Dendritic cell treated with granulocyte-macrophage colony-stimulating factor and Interleukin-4, amounts not matched to agents 40 ng/mL and 50 ng/mL, for 4 days (primary cell): ENCODE measurements around the gene TTC31.

ENCODE experiments used
- H3K27ac Mint-ChIP-seq: one replicate; pipeline ENCODE4 v1.8.0; 2022; ENCODE audit warnings: mild to moderate bottlenecking, mixed read lengths
- H3K27me3 Mint-ChIP-seq: one replicate; pipeline ENCODE4 v1.8.0; 2022; ENCODE audit warnings: mild to moderate bottlenecking, mixed read lengths
- H3K36me3 Mint-ChIP-seq: one replicate; pipeline ENCODE4 v1.8.0; 2022; ENCODE audit warnings: low read depth, mixed read lengths
- H3K4me1 Mint-ChIP-seq: one replicate; pipeline ENCODE4 v1.8.0; 2022; ENCODE audit warnings: low read depth, mixed read lengths
- H3K4me3 Mint-ChIP-seq: one replicate; pipeline ENCODE4 v1.8.0; 2022; ENCODE audit warnings: mild to moderate bottlenecking, moderate library complexity, mixed read lengths
- H3K9me3 Mint-ChIP-seq: one replicate; pipeline ENCODE4 v1.8.0; 2022; ENCODE audit warnings: mixed read lengths
- intact Hi-C: fragments of 100-400 bp; cut with micrococcal nuclease; formaldehyde crosslinking; loops from one replicate; pipeline ENCODE4 v1.15.0; 2022

The TTC31 gene

DNA sequence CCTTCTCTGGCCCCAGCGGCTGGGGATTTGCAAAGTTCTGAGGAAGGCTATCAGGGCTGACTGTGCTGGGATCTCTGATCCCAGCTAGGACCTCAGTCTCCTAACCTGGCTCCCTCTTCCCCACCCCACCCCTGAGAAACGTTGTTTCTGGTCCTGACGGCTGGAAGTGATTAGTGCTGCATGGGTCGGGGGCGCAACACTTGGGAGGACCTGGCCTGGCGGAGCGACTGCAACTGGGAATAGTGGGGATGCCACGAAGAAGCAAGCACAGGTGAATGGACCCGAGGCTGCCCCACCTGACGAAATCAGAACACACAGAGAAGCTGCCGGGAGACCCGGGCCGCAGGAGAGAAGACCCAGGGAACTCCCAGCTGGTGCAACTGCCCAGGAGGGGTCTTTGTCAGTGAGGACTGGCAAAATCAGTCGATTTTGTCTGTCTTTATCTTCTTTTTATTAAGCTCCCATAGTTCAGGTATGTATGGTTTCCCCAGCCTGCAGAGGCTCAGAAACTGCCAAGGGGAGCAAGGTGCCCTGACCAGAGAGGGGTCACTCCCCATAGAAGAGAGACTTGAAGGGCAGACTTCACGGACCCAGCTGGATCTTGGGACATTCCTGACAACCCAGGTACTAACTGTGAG lies 17.2 kb downstream of the TTC31 start:
- intact Hi-C loops = loop anchor here (5.0 kb wide), 1 partner anchor 32 kb away; no protein-coding TSS in a partner anchor
- Mint-ChIP-seq H3K36me3 (peaks cover 27% of the 10 kb centered on the region), H3K27me3 (peaks cover 67% of the 10 kb centered on the region), H3K9me3 (no peaks in the 10 kb centered on the region), H3K27ac (no peak overlapping the region), H3K4me3 (peak overlapping the region; percentile 22), H3K4me1 (peaks cover 65% of the 10 kb centered on the region)

DNA sequence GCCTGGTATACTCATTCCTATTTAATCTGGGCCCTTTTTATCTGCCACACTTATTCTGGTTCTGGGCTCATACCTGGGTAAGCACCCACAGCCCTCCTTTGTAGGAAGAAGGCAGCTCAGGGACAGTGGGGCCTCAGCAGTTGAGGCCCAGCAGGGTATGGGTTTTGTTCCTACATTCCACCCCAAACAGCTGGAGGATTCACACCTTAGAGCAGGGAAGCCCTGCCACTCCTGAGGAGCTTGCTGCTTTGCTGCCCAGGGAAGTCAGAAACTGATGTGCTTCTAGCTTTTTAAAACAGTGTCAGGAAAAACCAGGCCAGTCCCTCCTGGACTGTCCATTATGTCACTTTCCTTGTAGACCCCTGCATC lies 17.7 kb downstream of the TTC31 start:
- Mint-ChIP-seq H3K27me3 (peaks cover 65% of the 10 kb centered on the region), H3K4me3 (no peak overlapping the region), H3K4me1 (peaks cover 70% of the 10 kb centered on the region), H3K9me3 (no peaks in the 10 kb centered on the region), H3K36me3 (peaks cover 32% of the 10 kb centered on the region), H3K27ac (no peak overlapping the region)
- intact Hi-C loops = no loop called here

DNA sequence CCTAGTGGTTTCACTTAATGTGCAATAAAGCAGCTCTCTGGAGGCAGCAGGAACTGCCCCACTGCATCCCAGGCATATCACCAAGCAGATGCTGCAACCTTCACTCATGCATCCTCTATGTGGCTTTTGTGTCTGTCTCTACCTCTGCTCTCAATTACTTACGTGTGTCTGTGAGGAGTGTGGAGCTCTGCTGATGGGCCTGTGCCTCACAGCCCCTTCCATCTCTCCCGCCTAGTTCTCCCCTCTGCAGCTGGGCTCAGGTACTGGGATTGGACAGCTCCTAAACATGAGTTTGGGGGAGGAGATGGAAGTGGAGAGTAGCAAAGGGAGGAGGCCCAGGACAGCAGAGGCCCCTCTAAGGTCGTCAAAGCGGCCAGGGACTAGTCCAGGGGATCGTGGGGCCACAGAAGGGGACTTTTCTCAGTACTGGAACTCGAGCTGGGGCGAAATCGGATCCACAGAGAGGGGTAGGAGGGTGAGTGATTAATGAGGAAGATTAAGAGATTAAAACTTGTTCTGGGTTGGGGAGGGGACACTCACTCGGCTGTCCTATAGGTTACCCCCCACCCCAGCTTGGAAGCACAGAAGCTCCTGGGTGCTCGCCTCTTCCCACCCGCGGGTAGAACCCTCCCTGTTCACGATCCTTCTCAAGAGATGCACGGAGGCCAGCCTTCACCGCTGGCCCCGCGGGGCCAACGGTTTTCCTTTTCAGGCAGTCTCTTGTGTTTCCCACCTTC lies 18.6 kb downstream of the TTC31 start:
- peak overlapping the region; percentile 94 for H3K27ac Mint-ChIP-seq
- peaks cover 40% of the 10 kb centered on the region for H3K36me3 Mint-ChIP-seq
- intact Hi-C loops = no loop called here
- peaks cover 58% of the 10 kb centered on the region for H3K27me3 Mint-ChIP-seq
- peak overlapping the region; percentile 87 for H3K4me3 Mint-ChIP-seq
- peaks cover 80% of the 10 kb centered on the region for H3K4me1 Mint-ChIP-seq
- no peaks in the 10 kb centered on the region for H3K9me3 Mint-ChIP-seq

DNA sequence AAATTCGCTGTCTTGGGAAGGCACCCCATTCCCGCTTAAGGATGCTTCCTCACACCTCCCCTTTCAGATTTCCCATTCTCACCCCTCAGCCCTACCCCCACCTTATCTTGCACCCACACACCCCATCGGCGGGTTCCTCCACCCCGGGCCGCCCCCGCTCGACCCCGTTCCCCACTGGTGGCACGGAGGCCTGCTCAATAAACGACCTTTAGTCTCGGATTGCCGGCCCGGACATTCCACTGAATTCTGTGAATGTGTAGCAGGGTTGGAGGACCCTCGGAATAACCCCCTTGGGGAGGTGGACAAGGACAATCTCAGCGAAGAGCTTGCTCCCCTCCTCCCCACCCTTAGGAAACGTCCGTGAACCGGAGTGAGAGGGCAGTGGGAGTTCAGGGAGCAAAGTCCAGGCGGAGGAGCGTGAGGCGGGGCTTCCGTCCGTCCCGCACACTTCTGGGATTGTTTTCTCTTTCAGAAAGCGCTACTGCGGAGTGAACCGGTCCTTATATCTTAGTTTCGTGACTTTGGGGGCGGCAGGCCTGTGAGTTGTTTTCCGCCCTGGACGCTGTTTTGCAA lies 19.4 kb downstream of the TTC31 start:
- Mint-ChIP-seq H3K27me3 (peaks cover 52% of the 10 kb centered on the region), H3K9me3 (no peaks in the 10 kb centered on the region), H3K36me3 (peaks cover 47% of the 10 kb centered on the region), H3K27ac (peak overlapping the region; percentile 94), H3K4me1 (peaks cover 85% of the 10 kb centered on the region), H3K4me3 (peak overlapping the region; percentile 87)
- intact Hi-C loops = no loop called here

DNA sequence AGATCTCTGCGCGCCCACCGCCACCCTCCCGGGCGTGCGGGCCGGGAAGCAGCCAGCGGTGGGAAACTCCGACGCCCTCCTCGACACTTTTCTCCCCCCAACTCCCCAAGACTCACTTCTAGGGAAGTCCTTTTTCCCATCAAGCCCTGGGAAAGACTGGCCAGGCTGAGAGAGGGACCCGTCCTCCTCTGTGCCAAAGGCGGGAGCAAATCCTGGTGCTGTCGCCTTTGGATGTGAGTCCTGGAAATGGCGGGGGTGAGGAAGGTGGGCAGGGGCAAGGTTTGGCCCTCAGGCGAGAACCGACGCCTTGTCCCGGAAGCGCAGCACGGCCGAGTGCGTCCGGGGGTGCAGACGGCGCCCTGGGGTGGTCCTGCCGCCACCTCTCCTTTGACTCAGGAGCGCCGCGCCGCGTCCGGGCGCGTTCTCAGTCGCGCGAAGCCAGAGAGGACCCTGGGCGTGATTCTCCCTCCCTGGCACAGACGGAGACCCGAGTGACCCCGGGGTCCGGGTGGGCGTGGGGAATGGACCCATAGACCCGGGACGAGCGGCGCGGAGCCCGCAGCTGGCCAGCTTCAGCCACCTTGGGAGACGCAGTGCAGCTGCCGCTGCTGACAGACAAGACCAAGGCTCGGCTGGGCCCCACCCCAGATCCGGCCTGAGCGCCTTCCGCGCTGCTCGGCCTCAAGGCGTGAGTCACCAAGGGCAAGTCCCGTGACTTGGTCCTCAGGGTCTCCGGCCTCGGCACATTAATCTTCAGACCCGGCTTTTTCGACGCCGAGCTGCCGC lies 20.0 kb downstream of the TTC31 start:
- H3K36me3 Mint-ChIP-seq = peaks cover 54% of the 10 kb centered on the region
- peaks cover 82% of the 10 kb centered on the region for H3K4me1 Mint-ChIP-seq
- peak overlapping the region; percentile 87 for H3K4me3 Mint-ChIP-seq
- peak overlapping the region; percentile 94 for H3K27ac Mint-ChIP-seq
- no peaks in the 10 kb centered on the region for H3K9me3 Mint-ChIP-seq
- peaks cover 47% of the 10 kb centered on the region for H3K27me3 Mint-ChIP-seq
- intact Hi-C loops = no loop called here

DNA sequence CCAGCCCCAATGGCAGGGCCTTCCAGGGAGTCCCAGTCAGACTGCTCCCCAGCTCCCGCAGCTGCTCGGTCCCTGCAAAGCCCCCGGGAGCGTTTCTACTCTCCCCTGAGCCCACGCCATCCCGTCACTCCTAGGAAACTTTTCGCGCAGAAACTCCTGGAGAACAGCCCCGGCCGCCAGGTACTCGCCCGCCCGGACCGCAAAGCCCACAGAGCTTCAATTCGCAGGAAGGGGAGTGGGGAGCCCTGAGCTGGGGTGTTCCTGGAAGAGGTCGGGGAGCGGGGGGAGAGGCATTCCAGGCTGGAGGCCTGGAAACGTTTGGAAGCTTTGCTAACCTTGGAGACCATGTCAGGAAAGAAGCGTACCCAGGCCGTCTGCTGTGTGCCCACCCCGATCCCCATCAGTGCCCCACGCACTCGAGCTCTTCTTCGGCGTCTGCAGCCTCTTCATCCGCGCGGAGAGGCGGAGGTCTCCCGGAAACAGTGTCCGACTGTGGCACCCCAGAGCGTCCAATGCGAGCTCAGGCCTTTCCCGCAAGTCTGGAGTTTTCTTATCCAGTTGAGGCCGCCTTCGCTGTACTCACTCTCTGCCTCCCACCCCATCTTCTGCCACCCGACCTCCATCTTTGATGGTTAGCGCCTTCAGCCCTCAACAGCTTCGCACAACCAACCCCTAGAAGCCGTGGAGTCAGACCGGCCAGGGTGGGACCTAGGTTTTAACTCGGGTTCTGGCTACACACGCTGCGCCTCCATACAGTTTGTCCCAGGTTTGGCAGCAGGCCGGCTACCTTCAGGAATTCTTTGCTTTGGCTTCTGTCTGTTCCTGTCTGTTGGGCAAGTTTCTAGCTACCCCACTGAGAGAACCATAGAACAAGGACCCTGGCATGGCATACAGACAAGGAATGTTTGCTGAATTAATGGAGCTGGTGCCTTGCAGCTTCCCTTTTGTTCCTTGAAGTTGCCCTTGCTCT lies 20.9 kb downstream of the TTC31 start:
- intact Hi-C loops = no loop called here
- Mint-ChIP-seq H3K27ac (peak overlapping the region; percentile 94), H3K9me3 (no peaks in the 10 kb centered on the region), H3K4me3 (peak overlapping the region; percentile 87), H3K36me3 (peaks cover 55% of the 10 kb centered on the region), H3K4me1 (peaks cover 81% of the 10 kb centered on the region), H3K27me3 (peaks cover 47% of the 10 kb centered on the region)

DNA sequence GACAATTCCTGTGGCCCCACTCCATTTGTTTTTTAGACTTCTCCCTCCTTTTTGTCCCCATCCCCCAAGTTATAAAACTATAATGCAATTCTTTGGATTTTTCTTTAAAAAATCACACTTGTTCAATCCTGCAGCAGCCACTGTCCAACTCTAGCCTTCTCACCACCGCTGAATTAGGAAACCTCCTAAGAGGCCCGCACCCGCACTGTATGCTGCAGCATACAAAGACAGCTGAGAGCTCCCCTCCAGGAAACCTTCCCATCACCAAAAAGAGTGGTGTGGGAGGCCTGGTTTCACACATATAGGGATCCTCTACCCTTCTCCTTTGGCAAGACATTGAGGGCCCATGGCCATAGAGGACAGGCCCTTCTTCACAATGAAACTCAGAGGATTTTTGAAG lies 21.7 kb downstream of the TTC31 start:
- Mint-ChIP-seq H3K27me3 (peaks cover 42% of the 10 kb centered on the region), H3K4me1 (peaks cover 73% of the 10 kb centered on the region), H3K36me3 (peaks cover 55% of the 10 kb centered on the region), H3K27ac (peak overlapping the region; percentile 94), H3K9me3 (no peaks in the 10 kb centered on the region), H3K4me3 (peak overlapping the region; percentile 87)
- intact Hi-C loops = no loop called here

DNA sequence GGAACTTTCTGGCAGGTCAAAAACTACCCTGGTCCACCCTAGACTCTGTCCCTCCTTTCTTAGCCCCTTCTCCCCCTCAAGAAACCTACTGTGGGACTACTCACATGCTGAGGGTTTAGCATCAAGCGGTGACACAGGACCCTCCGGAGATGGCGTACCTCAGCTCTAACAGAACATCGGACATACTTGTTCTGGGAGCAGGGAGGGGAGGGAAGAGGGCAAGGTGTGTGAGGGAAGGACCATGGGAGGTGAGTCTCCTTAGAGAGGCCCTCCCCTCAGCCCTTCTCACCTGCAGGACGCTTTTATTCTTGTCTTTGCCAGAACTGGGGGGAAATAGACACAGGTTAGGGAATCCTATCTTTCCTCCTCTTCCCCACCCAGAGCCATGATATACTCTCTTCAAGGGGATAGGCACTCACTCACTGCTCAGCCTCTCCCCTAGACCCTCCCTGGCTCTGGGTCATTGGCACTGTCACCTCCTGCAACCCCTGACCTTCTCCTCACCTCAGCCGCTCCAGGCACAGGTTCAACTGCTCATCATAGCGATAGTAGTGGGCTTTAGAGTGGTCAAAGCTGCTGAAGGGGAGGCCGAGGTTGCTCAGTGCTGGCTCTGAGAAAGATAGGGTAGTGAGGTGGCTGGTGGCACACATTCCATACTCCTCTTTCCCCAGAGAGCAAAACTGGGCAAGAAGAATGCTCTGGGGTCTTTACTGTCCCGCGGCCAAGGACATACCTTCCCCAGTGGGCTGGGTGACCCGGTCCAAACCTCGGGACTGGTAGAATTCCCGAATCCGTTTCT lies 22.8 kb downstream of the TTC31 start:
- Mint-ChIP-seq H3K4me1 (peaks cover 67% of the 10 kb centered on the region), H3K27me3 (peaks cover 42% of the 10 kb centered on the region), H3K4me3 (peak overlapping the region; percentile 31), H3K9me3 (no peaks in the 10 kb centered on the region), H3K36me3 (peaks cover 55% of the 10 kb centered on the region), H3K27ac (peak overlapping the region; percentile 94)
- intact Hi-C loops = loop anchor here (2.0 kb wide), 1 partner anchor 51 kb away; the partner anchor contains the start of gene INO80B

DNA sequence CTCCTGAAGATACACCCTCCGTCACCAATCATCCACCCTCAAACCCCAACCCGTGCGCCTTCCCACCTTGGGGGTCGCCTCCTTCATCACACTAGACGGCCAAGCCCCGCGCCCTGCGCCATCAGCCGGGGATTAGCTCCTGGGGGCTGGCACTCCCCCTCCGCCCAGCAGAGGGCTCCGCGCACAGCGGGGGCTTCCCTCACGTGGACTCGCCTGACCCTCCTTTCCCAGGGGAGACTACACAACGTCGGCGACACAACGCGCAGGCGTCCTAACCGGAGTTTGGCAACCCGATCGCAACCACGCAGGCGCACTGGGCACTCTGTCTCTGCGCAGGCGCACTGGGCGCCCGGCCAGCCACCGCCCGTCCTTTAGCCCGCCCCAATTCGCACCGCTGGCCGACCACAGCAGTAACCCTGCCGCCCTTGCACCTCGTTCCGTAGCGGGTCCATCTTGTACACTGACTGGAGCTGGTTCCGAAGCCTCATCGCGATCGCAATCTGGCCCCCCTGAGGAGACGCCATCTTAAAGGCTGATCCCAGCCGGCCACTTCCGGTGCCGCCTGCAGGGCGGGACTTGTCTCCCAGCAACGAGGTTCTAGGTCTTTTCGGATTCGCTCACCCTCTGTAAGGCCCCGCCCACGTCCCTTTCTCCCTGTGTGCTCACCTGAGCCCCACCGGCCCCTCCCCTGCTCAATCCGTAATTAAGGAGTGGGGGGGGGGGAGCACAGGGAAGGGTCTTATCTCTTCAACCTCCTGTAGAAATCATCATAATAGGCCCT lies 24.5 kb downstream of the TTC31 start, which contains the start of gene PCGF1:
Gene PCGF1 (minus strand): TSS at position 551 of the 781 bp plus-strand sequence. CDS start 27 bp downstream, at position 524.
- Mint-ChIP-seq H3K27me3 (peaks cover 42% of the 10 kb centered on the region), H3K36me3 (peaks cover 55% of the 10 kb centered on the region), H3K27ac (peak within 1 kb of the TSS; percentile 95), H3K9me3 (no peaks in the 10 kb centered on the region), H3K4me1 (peaks cover 55% of the 10 kb centered on the region), H3K4me3 (peak within 1 kb of the TSS; percentile 89)
- intact Hi-C loops = loop anchor here (1.0 to 2.0 kb wide), 2 partner anchors 22 to 53 kb away; partner anchors contain the start of genes AUP1, HTRA2 and INO80B

DNA sequence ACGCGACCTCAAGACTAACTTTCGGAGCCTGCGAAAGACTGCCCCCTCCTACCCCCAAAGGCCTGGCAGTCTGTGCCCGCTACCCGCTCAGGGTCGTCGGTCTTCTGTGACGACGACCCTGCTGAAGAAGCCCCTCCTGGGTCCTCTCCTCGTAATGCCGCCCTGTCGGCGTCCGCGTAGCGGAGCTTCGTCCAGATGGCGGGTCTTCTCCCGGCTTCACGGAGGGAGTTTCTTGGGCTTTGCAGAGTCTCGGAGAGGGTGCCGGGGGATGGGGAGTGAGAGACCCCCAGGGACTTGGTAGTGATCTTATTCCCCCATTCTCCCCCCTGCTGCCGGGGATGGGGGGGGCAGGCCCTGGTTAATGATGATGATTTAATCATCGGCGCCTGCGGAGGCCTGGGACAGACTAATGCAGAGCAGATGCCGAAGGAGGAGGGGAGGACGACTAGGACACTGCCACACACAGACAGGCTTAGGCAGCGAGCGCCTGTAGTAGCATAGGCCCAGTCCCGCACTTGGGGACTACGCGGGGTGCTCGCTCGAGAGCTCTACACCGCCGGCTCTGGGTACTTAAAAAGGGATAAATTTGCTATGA lies 25.1 kb downstream of the TTC31 start:
- peaks cover 50% of the 10 kb centered on the region for H3K4me1 Mint-ChIP-seq
- no peaks in the 10 kb centered on the region for H3K9me3 Mint-ChIP-seq
- peaks cover 49% of the 10 kb centered on the region for H3K36me3 Mint-ChIP-seq
- H3K4me3 Mint-ChIP-seq = peak overlapping the region; percentile 89
- peaks cover 47% of the 10 kb centered on the region for H3K27me3 Mint-ChIP-seq
- peak overlapping the region; percentile 95 for H3K27ac Mint-ChIP-seq
- intact Hi-C loops = loop anchor here (1.0 to 2.0 kb wide), 2 partner anchors 21 to 53 kb away; partner anchors contain the start of genes AUP1, HTRA2 and INO80B

DNA sequence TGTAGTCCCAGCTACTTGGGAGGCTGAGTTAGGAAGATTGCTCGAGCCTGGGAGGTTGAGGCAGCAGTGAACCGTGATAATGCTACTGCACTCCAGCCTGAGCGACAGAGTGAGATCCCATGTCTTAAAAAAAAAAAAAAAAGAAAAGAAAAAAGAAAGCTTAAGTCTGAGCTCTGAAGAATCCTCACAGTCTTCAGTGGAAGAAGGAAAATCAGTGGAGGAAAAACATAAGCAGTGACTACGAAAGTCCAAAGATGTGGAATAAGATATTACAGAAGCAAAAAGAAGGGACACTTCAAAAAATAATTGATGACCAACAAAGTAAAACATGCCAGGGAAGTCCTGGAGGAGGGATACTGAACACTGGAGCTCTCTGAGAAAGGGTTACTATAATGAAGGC lies 27.4 kb downstream of the TTC31 start:
- Mint-ChIP-seq H3K27me3 (peaks cover 66% of the 10 kb centered on the region), H3K27ac (no peak overlapping the region), H3K9me3 (no peaks in the 10 kb centered on the region), H3K4me3 (no peak overlapping the region), H3K36me3 (peaks cover 26% of the 10 kb centered on the region), H3K4me1 (peaks cover 36% of the 10 kb centered on the region)
- intact Hi-C loops = no loop called here
